ENCODE measurements around the gene EPHB1.
"Not testable (repeated sequence)": the region's sequence is repeated elsewhere in the genome, so short reads cannot be mapped to it uniquely, and the experiment has no call there.

The EPHB1 gene

DNA sequence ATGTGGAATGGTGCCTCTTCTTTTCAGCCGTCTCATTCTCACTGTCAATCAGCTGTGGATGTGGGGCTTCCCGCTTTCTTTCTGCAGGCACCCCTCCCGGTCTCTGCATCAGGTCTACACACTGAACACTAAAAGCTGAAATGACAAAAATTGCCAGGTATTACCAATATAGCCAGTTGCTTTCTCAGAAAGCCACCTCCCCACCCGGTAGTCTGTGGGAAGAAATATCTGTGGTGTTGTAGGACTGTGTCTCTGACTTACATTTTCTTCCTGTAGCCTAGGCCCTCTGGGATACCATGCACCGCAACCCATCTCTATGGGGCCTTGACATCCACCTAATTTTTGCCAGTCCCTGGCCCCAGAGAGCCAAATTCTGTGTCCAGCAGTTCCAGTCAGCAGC is 19.2 kb upstream of the EPHB1 start:
- TF ChIP-seq CTCF (IDR thresholded peaks at IDR 0.05; ENCODE audit: borderline replicate concordance, insufficient read depth, low read depth, low read length): no peak
- H3K4me3 ChIP-seq (ENCODE audit: low read depth, low read length): no peak overlapping the region

- TF ChIP-seq CTCF (IDR thresholded peaks at IDR 0.05; ENCODE audit: borderline replicate concordance, insufficient read depth, low read depth, low read length): no peak
- H3K4me3 ChIP-seq (ENCODE audit: low read depth, low read length): no peak overlapping the region
Observed at GRCh38 chr3:134776518-134776917, 18.5 kb upstream of the EPHB1 start.

- no peak for TF ChIP-seq CTCF (IDR thresholded peaks at IDR 0.05; ENCODE audit: borderline replicate concordance, insufficient read depth, low read depth, low read length)
- H3K4me3 ChIP-seq (ENCODE audit: low read depth, low read length): no peak overlapping the region
Observed at GRCh38 chr3:134777341-134777740, 17.7 kb upstream of the EPHB1 start.

DNA sequence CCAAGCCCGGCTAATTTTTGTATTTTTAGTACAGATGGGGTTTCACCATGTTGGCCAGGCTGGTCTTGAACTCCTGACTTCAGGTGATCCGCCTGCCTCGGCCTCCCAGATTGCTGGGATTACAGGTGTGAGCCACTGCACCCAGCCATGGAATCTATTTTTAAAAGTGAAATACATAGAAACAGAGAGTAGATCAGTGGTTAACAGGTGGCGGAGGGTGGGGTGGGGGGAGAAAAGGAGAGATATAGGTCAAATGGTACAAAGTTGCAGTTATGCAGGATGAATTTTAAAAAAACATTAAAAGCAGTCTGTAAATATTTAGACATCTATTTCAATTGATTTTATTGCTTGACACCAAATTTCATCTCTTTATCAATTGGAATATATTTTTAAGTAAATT is 6.8 kb upstream of the EPHB1 start:
- H3K4me3 ChIP-seq (ENCODE audit: low read depth, low read length): not testable (repeated sequence)

DNA sequence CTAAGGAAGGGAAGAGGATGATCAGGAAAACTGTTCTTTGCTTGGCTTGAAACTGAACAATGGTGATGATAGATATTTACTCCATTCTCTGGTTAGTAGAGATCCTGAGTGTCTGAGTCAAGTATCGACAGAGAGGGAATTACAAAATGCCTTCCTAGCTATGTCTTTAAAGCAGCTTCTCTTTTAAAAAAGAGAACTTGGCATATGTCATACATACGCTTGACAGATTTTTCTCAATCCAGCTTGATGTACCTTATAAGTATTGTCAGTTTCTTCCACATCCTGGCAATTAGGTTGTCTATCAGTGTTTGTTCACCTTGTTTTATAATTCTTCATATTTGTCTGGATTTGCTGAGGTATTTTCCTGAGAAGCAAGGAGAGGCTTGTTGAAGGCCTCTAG is 5.0 kb upstream of the EPHB1 start:
- no peak for TF ChIP-seq CTCF (IDR thresholded peaks at IDR 0.05; ENCODE audit: borderline replicate concordance, insufficient read depth, low read depth, low read length)
- H3K4me3 ChIP-seq (ENCODE audit: low read depth, low read length): no peak overlapping the region

DNA sequence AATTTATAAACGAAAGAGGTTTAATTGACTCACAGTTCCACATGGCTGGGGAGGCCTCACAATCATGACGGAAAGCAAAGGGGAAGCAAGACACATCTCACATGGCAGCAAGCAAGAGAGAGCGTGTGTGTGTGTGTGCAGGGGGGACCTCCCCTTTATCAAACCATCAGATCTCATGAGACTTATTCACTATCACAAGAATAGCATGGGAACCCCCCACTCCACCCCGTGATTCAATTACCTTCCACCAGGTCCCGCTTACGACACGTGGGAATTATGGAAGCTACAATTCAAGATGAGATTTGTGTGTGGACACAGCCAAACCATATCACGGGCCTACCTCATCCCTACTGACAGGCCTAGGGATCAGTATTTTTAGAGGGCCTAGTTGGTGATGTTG is 3.1 kb upstream of the EPHB1 start:
- TF ChIP-seq CTCF (IDR thresholded peaks at IDR 0.05; ENCODE audit: borderline replicate concordance, insufficient read depth, low read depth, low read length): no peak
- no peak overlapping the region for H3K4me3 ChIP-seq (ENCODE audit: low read depth, low read length)

DNA sequence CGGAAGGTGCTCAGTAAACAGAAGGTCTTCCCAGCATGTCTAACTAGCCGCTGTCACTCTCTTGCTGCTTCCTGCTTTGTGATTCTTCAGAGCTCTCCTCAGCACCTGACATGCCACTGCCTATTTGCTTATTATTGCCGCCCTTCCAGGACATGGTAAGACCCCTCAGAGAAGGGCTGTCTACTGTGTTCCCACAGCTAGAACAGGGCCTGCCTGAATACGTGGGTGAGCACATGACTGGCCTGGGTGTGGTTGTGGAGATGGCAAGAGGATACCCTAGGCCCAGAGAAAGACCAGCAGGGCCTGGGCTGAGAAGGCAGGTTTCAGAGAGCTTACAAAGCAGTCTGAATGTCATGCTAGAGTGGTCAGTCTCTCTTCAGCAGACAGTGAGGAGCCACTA is 2.4 kb upstream of the EPHB1 start:
- no peak overlapping the region for H3K4me3 ChIP-seq (ENCODE audit: low read depth, low read length)
- no peak for TF ChIP-seq CTCF (IDR thresholded peaks at IDR 0.05; ENCODE audit: borderline replicate concordance, insufficient read depth, low read depth, low read length)

DNA sequence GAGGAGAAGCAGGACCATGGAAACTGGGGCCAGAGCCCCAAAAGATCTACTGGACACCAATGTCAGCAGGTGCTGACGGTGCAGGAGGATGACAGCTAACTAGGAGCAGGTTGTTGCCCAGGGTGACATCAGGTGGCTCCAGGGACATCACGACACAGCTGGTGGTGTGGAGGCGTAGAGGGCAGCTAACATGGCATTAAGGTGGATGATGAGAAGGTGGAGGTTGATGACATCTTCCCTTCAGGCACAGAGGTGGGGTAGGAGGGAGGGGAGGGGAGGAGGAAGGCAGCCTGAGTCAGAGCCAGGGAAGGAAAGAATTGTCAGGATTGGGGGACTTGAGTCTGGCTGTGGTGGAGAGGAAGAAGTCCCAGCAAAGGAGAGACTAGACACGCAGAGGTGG is 1.5 kb upstream of the EPHB1 start:
- H3K4me3 ChIP-seq (ENCODE audit: low read depth, low read length): no peak overlapping the region
- no peak for TF ChIP-seq CTCF (IDR thresholded peaks at IDR 0.05; ENCODE audit: borderline replicate concordance, insufficient read depth, low read depth, low read length)
